GM18499 (cell line): ENCODE measurements around the gene FBLN5.

Experiments used
- ATAC-seq: cut with Tn5 transposase; IDR thresholded peaks from one replicate; pipeline ENCODE4 v1.9.1; 2021; ENCODE audit warnings: moderate number of reproducible peaks; ENCODE audit not compliant: insufficient read depth, unreplicated experiment

The FBLN5 gene

GRCh38 chr14:91946622-91947474 is 646 bp downstream of the FBLN5 start:
- ATAC-seq: no peak

- ATAC-seq: no peak
Observed at GRCh38 chr14:91945751-91946621, 1.5 kb downstream of the FBLN5 start.

GRCh38 chr14:91942946-91943345 is 4.5 kb downstream of the FBLN5 start:
- ATAC-seq: no peak

DNA sequence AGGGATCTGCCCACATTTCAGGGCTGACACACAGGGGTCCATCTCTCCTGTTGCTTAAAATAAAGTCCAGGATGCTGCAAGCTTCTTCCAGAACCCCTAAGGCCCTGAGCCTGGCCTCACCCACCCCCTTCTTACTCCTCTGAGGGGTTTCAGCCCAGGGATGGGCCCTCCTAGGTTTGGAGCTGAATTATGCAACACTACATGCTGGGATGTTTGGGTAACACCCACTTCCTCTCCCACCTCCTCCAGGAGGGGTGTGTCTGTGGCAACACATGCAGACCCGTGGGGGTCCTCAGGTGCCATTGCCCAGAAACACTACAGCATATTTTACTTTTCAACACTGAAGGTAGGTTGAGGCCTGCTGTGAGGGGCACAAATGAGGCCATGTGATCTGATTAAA is 5.4 kb downstream of the FBLN5 start:
- no peak for ATAC-seq

- ATAC-seq: no peak
Observed at GRCh38 chr14:91940209-91940608, 7.3 kb downstream of the FBLN5 start.

DNA sequence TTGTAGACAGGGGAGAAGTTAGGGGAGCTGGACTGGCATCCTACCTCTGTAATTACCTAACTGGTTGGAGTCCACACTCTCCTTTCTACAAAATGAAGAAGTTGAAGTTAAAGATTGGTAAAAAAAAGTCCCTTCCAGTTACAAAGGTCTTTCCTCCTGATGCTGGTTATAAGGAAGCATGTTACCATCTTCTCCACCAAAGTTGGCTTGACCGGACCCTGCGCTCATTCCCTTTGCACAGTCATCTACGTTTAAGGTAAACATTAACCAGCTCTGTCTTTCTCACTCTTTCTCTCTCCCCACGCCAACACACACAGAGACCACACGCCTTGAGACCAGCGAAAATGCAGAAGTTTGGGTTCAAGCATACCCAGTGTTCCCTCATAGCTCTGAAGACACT is 11.9 kb downstream of the FBLN5 start:
- ATAC-seq: no peak

GRCh38 chr14:91934554-91935285 is 12.8 kb downstream of the FBLN5 start:
- ATAC-seq: no peak

GRCh38 chr14:91931478-91932088 is 15.9 kb downstream of the FBLN5 start:
- no peak for ATAC-seq

GRCh38 chr14:91929700-91930099 is 17.8 kb downstream of the FBLN5 start:
- ATAC-seq: no peak

- no peak for ATAC-seq
Observed at GRCh38 chr14:91927800-91928199, 19.7 kb downstream of the FBLN5 start.

DNA sequence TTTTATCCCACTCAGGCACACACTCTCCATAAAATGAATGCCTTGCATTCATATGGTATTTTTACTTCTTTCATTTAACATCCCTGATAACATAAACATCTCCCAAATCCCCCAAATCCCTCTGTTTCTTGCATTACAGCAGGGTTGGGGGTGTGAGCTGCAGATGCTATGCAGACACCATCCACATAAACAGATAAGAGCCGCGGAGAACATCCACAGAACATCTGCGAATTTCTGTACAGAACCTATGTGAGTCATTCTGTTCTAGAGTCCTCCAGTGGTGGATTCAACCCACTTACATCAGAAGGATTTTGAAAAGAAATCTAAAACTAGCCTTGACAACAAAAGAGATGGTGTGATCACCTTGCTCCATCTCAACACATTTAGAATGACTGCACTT is 20.3 kb downstream of the FBLN5 start:
- no peak for ATAC-seq

DNA sequence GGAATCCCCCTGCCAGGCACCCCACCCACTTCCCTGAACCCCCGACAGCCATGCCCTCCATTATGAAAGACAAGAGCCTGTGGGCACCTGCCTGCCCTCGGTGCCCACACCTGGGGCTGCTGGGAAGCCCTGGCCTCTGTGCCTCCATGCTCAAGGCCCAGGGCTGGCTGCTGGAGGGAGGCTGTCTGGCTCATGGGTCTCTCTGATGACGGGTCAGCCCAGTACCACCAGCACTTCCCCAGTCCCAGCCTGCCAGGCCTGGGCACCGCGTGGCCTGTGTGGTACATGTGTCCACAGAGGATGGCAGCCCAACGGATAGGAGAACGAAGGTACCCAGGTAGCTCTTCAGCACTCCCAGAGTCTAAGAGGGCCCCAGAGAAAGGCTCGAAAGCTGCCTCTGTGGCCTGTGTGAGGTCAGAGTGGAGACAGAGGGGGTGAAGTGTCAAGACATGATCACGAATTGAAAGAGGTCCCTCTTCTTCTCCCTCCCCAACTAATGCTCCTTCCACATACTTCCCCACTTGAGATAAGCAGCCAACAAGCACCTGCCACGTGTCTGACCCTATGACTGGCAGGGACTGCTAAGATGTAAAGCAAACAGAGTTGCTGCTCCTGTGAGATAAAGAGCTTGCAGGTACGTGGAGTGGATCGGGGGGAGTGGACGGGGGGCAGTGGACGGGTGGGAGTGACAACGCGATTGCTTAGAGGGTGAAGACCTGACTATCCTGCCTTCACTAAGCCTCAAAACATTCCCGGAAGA is 21.2 kb downstream of the FBLN5 start:
- no peak for ATAC-seq

DNA sequence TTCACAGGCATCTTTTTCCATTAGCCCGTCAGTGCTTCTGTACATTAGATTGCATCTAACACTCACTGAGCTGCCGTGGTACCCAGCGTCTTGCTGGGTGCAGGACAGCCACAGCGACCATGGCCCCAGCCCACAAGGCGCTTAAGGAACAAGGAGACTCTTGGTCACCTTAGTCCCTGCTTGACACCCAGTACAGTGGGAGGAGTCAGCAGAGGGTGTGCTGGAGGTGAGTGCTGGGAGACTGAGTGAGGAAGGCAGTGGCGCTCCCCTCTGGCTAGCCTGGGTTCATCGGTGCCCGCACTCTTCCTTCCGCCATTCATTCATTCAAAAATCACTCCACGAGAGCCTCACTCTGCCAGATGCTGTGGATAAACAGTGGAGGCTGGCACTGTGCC is 21.8 kb downstream of the FBLN5 start:
- ATAC-seq: no peak

DNA sequence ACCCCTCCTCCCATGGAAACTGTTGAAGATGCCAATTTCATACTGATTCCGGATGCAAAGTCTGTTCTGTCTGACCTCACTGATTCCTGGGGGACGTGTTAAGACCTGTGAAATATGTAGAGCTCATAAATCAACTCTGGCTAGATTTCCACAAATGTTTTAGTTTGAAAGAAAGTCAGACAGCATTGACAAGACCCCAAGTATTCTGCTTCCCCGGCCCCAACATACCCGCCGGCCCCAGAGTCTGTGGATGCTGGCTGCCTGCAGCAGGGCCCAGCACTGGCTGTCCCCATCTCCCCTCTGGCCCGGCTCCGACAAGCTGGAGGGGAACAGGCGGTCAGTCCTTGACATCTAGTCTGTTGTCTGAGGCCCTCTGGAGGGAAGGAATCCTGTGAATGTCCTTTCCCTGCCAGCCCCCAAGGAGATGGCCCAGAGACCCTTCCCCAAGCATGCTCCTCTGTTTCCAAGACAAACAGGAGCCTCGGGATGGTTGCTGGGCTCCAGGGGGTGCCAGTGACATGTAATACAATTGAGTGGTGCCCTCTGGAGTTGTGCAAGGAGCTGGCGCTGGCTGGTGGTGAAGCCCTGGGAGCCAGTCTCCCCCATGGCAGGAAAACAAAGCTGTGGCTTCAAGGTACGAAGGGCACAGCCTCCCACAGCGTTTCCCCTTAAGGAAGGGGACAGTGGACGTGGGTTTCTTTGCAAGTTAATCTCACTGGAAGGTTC is 22.3 kb downstream of the FBLN5 start:
- no peak for ATAC-seq

DNA sequence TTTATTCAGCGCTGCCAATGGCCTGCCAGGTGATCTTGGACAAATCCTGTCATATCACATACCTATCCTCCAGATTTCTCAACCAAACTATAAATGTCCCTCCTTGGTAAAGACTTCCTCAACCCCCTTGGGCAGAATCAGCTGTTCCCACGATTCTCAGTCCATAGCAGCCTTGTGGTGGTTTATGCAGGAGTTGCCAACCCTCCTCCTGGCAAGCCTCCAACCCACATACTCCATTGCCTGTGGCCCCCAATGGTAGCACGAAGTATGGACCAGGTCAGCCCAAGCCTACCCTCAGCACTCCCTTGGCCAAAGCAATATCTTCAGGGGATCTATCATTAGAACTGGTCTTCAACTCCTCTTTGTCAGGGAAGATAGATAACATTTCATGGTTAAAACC is 27.0 kb downstream of the FBLN5 start:
- ATAC-seq: no peak

GRCh38 chr14:91919814-91920213 is 27.7 kb downstream of the FBLN5 start:
- ATAC-seq: no peak

DNA sequence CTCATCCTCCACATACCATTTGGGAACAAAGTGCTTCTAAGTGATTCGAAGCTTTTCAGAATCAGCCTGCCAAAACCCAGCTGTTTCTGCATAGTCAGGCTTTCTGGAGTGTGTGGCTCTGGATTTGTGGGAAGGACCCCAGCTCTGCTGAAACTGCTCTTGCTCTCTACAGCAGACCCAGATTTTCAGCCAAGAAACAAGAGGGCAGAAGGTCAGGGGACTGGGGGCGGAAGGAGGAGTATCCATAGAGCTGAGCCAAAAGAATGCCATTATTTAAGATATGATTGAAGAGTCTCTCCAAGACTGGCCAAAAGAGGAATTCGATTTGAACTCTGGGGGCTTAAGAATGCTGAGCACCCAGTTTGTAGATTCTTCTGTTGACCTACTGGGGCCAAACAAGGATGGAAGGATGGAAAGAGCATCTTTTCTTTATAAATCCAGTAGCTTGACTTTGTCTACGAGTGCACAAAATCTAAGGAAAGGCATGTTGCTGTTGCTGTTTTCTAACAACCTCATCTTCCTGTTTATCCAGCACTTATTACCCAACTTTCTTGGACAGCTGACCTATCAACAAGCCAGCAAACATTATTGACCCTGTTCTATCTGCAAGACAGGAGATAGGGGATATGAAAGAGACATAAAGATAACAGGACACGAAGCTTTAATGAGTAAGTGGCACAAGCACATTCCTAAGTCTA is 29.2 kb downstream of the FBLN5 start:
- no peak for ATAC-seq

GRCh38 chr14:91912035-91912434 is 35.5 kb downstream of the FBLN5 start:
- no peak for ATAC-seq
